ENCODE data around the gene SGPL1. TPM values are rescaled to one million over a fixed set of nuclear protein-coding genes. Genes with fewer than 3 reads are reported as not detected.

The SGPL1 gene
- total RNA-seq, 6 experiments from 2014 or later = 33.2 to 50.1 (median 38.0) TPM

DNA sequence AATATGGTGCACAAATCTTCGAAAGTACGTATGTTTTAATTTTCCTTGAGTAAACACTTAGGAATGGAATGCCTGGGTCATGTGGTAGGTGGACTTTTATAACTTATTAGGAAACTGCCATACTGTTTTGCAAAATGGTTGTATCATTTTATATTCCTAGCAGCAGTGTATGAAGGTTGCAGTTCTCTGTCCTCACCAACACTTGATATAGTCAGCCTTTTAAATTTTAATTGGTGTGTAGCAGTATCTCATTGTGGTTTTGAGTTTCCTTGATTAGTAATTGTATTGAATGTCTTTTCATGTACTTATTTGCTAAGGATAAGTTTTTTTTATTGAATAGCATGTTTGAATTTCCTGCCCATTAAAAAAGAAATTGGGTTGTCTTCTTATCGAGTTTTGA, 73.5 kb downstream of the SGPL1 start:
- Histone ChIP-seq H3K4me3 (no peak overlapping the region), H3K27ac (no peak overlapping the region)
- intact Hi-C loops (cut with DNase I) = no loop called here

GRCh38 chr10:70890917-70891431, 75.2 kb downstream of the SGPL1 start:
- Histone ChIP-seq H3K36me3 (no peaks in the 10 kb centered on the region), H3K27ac (no peak overlapping the region), H3K4me3 (no peak overlapping the region), H3K27me3 (no peaks in the 10 kb centered on the region), H3K4me1 (peaks cover 0 to 25% (median 4%) of the 10 kb centered on the region in 4 donors), H3K9me3 (no peaks in the 10 kb centered on the region)
- WGBS (ENCODE audit: insufficient coverage, low coverage, low lambda C conversion rate, missing lambda C conversion rate) = 20% methylated on average over 1 of the region's 7 CpGs
- DNase-seq (peak in 2 of 3 donors; percentile 82 to 85), ATAC-seq (peak in 2 of 4 donors; percentile 2 to 7)
- TF ChIP-seq CTCF (IDR thresholded peaks at IDR 0.05) = no peak
- no peak for TF ChIP-seq POLR2A (IDR thresholded peaks at IDR 0.05)
- intact Hi-C loops (cut with DNase I) = no loop called here

More for the DNA sequence above, 73.5 kb downstream of the SGPL1 start:
- H3K9me3 ChIP-seq = no peaks in the 10 kb centered on the region
- H3K36me3 ChIP-seq = peaks cover 0 to 14% (median 7%) of the 10 kb centered on the region in 4 donors
- no peak for ATAC-seq
- H3K27me3 ChIP-seq = no peaks in the 10 kb centered on the region
- no peak for DNase-seq
- TF ChIP-seq CTCF (IDR thresholded peaks at IDR 0.05) (no peak), POLR2A (IDR thresholded peaks at IDR 0.05) (no peak)
- peaks cover 0 to 40% (median 10%) of the 10 kb centered on the region in 4 donors for H3K4me1 ChIP-seq
- 54% methylated on average over 3 of the region's 3 CpGs for WGBS (ENCODE audit: insufficient coverage, low coverage, low lambda C conversion rate, missing lambda C conversion rate)

- H3K36me3 ChIP-seq = no peaks in the 10 kb centered on the region
- no peak overlapping the region for H3K27ac ChIP-seq
- intact Hi-C loops (cut with DNase I) = no loop called here
- no peak for DNase-seq
- H3K4me1 ChIP-seq = peaks cover 0 to 25% (median 4%) of the 10 kb centered on the region in 4 donors
- TF ChIP-seq POLR2A (IDR thresholded peaks at IDR 0.05) (no peak), CTCF (IDR thresholded peaks at IDR 0.05) (no peak)
- H3K27me3 ChIP-seq = no peaks in the 10 kb centered on the region
- no peak for ATAC-seq
- no peaks in the 10 kb centered on the region for H3K9me3 ChIP-seq
- 100% methylated on average over 1 of the region's 1 CpG for WGBS (ENCODE audit: insufficient coverage, low coverage, low lambda C conversion rate, missing lambda C conversion rate)
- no peak overlapping the region for H3K4me3 ChIP-seq
Observed at GRCh38 chr10:70891627-70892026, 75.9 kb downstream of the SGPL1 start.

DNA sequence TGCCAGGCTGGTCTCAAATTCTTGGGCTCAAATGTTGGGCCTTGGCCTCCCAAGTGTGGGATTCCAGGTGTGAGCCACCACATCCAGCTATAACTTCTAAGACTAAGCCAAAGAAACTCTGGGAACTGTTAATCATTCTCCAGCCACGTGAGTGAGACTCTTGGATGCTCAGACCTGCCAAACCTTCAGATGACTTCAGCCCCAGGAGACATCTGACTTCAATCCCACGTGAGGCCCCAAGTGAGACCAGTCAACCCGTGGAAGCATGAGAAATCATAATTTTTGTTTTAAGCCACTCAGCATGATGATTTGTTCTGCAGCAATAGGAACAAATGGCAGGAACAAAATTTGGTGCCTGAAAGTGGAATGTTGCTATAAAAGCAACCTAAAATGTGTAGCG, 76.9 kb downstream of the SGPL1 start:
- no peaks in the 10 kb centered on the region for H3K9me3 ChIP-seq
- ATAC-seq (no peak), DNase-seq (no peak)
- intact Hi-C loops (cut with DNase I) = no loop called here
- no peaks in the 10 kb centered on the region for H3K36me3 ChIP-seq
- H3K27me3 ChIP-seq = no peaks in the 10 kb centered on the region
- H3K27ac ChIP-seq = no peak overlapping the region
- H3K4me1 ChIP-seq = peaks cover 0 to 19% (median 4%) of the 10 kb centered on the region in 4 donors
- 93% methylated on average over 3 of the region's 4 CpGs for WGBS (ENCODE audit: insufficient coverage, low coverage, low lambda C conversion rate, missing lambda C conversion rate)
- H3K4me3 ChIP-seq = no peak overlapping the region
- TF ChIP-seq POLR2A (IDR thresholded peaks at IDR 0.05) (no peak), CTCF (IDR thresholded peaks at IDR 0.05) (no peak)
